HG03354 (cell line): ENCODE data around the gene RHOH.

ENCODE experiments used
- ATAC-seq: cut with Tn5 transposase; IDR thresholded peaks from one replicate; pipeline ENCODE4 v1.9.1; 2021; ENCODE audit warnings: mild to moderate bottlenecking; ENCODE audit not compliant: unreplicated experiment, poor library complexity, severe bottlenecking

The RHOH gene

DNA sequence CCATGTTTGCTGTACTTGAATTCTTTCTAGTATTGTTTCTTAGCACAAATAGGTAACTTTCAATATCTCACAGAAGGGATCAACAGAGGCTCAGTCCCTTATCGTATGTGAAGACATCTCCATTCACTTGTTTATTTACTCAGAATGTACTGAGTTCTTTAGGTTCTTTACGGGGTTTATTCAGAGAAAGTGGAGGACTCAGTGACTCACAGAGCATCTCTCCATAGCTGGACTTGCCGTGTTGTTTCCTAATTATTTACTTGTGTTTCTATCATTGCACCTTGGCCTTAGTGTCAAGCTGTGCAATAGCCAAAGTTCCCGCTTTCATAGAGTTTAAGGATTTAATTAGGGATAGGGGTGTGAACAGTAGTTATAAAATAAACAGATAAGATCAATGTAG lies 57.1 kb downstream of the RHOH start:
- ATAC-seq, result no peak

DNA sequence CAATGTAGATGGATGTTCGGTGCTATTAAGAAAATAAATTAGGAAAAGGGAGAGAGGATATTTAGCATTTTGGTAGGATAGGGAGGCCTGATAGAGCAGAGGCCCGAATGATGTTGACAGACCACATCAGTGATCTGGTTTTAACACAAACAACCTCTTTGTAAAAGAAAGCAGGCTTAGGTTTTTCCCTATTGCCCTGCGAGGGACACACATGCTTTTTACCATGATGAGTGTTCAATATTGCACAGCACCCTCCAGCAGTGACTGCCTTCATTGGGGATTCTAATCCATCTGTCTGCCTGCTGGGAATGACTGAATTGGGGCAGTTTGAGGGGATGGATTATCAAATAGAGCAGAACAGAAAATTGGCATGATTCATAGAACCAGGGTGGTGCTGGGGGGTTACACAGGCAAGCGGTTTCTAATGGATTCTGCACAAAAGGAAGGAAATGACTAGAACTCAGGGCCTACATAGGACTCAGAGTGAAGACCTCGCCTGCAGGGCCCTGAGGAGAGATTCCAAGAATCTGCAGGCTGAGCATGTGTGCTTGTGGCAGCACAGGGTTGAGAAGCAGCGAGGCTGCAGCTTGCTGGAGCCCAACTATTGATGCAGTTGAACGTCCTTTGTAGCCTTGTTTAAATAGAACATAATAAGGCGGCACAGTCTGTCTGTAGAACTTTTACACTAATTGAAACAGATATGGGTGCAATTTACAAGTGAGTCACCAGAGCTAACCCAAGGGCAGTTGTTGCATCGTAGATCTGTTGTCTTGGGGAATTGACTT lies 58.0 kb downstream of the RHOH start:
- no peak for ATAC-seq

DNA sequence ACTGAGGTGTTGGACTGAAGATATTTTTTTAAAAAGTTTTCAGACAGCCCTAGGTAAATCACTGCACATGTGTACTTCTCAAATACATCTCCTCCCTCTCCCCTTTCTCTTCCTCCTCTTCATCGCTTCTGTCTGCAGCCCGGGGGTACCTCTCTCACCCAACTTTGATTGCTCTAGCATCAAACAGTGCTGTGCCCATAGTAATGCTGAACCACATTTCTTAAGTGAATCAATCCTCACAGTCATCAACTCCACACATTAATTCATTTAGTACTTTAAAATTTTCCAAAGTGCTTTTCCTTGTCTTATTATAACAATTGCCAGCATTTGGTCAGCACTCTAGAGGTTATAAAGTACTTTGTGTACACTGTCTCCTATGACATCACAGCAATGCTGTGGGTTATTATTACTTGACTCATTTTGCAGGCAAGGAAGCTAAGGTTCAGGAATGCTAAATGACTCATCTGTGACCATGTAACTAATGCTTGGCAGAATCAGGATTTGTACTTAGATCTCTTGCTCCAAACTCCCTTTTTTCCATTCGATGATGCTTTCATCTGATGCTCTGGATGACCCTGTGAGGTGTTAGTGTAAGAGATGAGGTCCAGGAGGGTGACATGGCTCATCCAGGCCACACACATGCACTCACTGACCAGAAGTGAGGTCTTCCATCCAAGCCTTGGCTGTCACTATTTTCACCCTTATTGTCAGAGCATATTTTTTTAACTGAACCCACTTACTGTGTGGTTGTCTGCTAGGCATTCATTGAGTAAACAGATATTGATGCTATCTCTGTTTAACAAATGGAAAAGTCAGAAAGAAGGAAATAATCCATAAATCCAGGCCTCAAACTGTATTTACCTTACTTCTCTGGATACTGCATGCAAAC lies 58.8 kb downstream of the RHOH start:
- no peak for ATAC-seq

DNA sequence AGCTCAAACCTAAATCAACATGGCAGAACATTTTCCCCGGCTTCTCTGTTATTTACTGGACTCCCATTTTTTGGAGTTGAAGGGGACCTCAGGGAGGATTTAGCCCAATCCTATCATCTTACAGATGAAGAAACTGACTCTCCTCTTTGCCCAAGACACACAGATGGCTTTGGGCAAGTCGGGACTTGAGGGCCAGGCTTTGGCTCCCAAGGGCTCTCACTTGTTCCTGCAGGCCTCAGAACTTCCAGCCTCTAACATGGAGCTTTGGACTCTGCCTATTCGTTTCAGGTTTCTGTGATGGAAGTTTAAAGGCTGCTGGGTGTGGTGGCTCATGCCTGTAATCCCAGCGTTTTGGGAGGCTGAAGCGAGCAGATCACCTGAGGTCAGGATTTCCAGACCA lies 59.5 kb downstream of the RHOH start:
- no peak for ATAC-seq

DNA sequence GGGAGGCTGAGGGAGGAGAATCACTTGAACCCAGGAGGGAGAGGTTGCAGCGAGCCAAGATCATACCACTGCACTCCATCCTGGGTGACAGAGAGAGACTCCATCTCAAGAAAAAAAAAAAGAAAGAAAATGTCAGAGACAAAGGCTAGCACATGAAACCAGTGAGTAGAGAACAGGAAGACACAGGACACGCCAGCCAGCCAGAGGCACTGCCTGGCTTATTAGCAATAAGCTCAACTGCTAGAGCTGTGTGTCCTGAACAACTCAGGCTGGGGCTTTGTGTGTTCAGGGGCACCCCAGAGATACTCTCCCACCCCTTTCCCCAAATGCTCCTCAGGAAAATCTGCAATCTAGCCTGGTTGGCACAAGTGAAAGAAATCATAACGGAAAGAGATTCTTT lies 60.0 kb downstream of the RHOH start:
- ATAC-seq, result no peak

DNA sequence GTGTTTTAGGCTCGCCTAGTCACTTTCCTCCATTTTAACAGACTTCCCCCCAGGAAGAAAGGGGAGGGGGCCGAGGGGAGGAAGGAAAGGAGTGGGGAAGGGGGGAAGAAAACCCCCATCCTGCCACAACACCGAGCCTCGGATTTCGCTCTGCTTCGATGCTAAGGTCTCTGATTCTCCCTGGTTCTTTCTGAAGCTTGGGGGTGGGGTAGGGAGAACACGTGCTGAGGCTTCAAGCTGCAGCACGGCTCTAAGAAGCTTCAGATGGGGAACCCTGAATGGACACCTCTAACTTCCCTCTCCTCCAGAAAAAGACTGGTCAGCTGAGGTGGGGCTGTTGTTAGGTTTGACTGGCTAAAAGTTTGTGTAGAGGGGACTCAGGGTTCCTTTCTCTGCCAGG lies 61.8 kb downstream of the RHOH start:
- ATAC-seq, result no peak

DNA sequence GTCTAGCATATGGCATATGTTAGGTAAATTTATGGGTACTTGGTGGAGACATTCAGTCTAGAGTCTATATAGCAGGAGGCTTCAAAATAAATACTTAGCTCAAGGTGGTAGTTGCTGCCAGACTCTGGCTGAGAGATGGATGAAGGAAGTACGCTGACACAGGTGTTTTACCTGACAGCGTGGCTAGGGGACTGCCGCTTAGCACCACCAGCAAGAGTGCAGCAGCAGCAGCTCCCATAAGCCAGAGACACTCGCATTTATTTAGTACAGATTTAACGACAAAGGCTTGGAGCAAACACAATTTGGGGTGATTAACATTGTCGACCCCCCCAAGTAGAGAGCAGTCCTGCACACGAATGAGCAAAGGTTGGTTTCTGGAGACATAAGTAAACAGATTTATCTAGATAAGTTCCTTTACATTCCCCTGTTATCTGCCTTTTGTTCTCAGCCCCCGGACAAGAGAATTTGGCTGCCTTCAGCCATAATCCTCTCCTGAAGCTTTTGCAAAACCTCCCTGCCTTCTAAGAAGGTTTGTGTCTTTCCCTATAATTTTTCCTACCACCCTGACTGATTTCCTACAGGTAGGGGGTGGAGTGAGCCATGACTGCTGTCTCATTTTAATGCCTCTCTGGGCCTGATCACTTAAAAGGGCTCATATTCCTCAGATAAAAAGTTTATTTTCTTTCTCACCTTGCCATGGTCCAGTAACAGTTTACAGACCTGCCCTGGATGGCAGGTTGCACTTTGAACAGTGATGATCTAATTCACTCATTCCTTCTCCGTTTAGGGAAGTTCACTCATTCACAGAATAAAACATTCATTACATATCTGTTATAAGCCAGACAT lies 64.6 kb downstream of the RHOH start:
- ATAC-seq, result no peak

DNA sequence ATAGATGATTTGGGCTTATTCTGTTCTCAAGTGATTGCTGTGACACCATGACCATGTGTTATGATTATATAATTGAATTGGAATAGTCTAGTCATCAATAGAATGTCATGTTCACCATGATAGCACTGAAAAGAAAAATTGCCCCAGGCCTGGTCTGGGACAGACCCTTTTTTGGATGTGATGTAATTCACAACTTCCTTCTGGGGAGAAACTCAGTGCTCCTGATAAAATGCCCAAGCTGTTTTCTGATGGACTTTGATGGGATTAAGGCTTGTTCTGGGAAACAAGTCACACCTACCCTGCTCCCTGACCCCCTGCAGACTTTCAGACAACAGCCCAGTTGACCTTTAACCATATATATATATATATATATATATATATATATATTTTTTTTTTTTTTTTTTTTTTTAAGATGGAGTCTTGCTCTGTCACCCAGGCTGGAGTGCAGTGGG lies 65.3 kb downstream of the RHOH start:
- ATAC-seq, result no peak

DNA sequence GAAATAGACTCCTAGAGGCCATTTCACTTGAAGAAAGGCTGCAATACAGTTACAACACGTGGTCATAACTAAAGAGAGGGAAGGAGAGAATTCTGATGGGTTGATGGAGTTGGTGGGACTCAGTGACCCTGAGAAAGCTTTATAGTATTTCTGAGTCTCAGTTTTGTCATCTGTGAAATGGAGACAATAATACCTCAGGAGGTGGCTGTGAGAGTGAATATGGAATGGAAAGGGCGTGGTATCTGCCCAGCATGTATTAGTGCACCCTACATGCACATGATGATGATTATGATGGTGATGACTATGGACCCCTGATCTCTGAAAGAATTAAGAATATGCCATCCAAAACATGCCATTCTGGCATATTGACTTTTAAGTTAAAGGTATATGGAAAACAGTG lies 66.0 kb downstream of the RHOH start:
- ATAC-seq, result no peak

DNA sequence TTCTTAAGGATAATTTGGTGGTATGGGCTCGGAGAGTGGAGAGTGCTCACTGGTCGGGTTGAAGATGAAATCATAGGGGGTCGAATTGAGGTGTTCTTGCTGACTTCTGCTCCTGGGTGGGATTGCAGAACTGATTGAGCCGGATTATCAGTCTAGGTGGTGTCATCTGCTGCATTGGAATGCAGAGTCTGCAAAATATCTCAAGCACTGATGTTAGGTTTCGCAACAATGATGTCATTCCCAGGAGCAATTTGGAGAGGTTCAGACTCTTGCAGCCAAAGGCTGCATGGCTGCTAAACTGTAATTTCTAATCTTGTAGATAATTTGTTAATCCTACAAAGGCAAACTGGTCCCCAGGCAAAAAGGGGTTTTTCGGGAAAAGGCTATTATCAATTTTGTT lies 67.7 kb downstream of the RHOH start:
- no peak for ATAC-seq

DNA sequence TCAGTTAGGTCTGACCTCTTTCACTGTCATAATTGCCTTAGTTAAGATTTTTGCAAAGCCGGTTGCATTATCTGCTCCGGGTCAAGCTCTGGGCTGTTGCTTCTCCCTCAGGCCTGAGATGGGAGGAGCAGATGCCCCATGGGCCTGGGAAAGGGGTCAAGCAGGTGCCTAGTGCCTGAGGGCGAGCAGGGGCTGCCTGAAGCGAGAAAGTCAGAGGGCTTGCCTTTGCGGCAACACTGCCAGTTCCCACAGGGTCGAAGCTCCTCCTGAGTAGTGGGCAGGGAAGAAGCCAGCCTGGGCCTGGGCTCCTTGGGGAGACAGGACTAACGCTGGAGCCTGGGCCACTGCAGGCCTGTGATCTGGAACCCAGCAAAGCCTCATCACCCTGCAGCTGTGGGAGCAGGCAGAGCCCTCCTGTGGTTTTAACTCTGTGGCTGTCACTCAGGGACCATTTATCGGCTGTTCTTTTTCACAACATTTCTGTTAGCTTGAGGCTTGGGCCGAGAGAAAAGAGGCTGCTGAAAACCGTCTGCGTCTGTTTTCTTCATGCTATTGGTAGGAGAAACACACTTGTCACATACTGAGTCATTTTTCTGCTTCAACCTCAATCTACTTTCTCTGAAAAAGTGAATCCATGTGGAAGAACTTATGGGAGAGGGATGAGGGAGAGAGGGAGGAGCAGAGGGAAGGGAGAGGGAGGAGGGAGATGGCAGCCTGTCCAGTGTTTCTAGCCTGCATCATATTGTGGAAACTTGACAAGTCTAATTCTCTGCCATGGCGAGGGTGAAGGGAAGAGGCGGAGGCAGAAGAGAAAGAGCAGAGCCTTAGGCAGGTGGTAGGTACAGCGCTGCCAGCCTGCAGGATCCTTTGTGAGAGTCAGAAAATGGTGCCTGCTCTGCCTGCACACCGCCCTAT lies 68.4 kb downstream of the RHOH start:
- ATAC-seq, result peak; percentile 75

DNA sequence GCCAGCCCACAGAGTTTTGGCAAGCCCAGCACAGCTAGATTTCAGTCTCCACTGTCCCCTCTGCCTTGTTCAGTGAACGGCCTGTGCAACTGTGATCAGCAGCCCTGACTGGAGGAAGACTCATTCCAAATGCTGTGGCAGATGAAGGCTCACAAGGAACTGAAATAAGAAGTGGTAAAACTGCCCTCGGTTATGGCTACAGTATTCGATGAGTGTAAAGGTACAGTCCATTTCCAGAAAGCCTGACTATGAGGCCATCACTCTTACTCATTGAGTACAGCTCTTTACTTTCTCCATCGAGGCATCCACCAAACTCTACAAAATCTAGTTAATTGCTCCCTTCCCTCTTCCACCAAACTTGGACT lies 69.1 kb downstream of the RHOH start:
- ATAC-seq, result no peak

DNA sequence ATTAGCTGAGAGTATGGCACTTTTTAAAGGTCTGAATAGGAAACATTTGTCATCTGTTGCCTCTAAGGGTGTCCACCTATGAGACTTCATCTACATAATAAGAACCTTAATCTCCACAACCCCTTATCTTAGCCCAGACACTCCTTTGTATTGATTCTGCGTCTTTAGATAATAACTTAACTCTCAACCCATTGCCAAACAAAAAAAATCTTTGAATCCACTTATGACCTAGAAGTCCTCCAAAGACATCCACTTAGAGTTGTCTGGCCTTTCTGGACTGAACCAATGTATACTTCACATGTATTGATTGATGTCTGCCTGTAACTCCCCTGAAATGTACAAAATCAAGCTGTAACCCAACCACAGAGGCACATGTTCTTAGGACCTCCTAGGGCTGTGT lies 72.3 kb downstream of the RHOH start:
- no peak for ATAC-seq

DNA sequence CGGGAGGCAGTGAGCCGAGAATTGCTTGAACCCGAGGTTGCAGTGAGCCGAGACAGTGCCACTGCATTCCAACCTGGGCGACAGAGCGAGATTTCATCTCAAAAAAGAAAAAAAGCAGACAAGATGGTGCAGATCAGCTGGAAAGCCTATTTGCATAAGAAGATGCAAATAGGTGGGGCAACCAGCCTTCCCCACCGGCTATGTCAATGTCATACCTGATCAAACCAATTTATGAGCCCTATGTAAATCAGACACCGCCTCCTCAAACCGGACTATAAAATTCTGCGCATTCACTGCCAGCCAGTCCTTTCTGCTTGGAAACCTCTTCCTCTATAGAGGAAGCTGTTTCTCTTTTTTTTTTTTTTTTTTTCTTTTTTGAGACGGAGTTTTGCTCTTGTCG lies 73.8 kb downstream of the RHOH start:
- no peak for ATAC-seq

DNA sequence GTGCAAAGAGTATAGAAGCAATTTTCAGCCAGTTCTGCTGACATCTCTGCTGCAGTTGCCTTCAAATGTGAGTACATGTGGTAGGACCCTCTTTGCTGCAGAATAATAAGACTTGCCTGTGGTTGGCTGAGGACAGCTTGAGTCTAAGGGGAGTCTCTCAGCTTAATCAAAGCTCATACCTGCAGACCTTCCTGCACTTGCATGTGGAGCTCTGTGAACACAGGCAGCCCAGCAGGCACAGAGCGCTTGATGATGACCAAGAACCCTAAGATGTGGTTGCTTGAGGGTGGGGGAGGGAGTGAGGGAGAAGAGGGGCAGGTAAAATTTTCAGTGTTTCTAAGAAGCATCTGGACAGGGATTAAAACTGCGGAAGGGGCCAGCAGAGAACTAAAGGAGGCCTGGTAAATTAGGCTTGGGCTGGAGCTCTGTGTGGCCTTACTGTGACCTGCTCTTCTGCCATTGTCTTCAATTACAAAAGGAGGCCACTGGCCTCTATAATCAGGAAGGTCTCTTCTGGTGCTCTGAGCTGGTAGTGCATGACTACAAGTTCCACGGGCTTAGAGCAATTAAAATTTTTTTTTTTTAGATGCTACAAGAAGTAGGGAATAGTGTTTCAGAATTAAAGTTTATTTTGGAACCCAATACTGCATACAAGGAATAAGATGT lies 78.4 kb downstream of the RHOH start:
- no peak for ATAC-seq

DNA sequence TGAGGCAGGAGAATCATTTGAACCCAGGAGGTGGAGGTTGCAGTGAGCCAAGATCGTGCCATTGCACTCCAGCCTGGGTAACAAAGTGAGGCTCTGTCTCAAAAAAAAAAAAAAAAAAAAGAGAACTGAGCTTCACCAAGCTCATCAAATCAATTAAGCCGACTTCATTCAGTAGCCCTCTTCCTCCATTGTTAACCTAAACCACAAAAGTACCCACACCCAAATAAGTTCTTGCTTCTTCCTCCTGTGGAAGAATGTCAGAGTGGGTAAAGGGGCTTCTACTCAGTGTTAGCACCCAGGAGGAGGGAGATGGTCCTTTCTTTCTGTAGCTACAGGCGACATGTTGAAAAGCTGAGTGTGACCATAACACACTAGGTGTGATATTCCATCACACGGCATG lies 79.7 kb downstream of the RHOH start:
- no peak for ATAC-seq

DNA sequence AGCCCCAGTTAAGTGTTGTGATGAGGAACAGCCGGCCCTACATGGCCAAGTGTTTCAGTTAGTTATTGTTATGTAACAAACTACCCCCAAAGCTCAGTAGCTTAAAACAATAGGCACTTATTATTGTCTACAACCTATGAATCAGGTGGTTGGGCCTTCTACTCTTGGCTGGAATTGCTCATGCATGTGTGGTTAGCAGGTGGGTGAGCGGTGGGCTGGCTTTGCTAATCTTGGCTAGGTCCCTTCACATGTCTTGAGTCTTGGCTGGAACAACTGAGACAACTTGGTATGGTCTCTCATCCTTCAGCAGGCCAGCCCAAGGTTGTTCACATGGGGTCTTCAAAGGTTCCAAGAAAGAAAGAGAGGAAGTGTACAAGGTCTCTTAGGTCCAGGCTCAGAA lies 83.8 kb downstream of the RHOH start:
- no peak for ATAC-seq

DNA sequence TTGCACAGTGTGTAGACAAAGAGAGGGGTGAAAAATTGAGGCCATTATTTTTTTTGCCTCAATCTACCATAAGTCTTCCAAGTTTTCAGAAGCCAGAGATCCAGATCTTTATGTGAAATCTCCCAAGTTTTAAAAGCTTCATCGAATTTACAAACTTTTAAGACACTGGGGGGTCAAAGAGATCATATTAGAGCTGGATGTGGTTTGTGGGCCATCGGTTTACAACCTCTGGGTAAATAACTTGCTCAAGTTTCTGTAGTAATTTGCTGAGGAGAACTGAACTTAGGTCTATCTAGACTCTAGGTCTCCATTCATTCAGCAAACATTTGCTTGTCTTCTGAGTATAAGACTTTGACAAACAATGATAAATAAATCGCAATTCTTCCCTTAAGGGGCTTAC lies 84.3 kb downstream of the RHOH start:
- ATAC-seq, result no peak

DNA sequence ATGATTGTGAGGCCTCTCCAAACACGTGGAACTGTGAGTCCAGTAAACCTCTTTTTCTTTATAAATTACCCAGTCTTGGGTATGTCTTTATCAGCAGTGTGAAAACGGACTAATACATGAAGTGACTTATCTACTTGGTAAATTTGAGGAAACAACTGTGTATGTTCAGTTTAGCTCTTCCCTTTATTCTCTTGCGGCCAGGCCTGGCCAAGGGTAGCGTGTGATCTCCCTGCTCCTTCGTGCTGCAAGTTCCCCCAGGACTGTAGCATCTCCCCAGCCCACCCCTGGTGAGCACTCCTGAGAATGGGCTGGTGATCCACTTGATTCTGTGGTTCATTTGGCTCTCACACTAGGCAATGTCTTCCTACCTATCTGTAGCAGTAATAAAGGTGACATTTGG lies 85.1 kb downstream of the RHOH start:
- no peak for ATAC-seq
